IPS-18c (cell line): ENCODE data around the gene RGL2.
A peak's percentile ranks its signal among the peaks of the same experiment; 100 is the strongest.
"Not testable (repeated sequence)": the region's sequence is repeated elsewhere in the genome, so short reads cannot be mapped to it uniquely, and the experiment has no call there.

Experiments used
- H3K4me3 ChIP-seq: 2 replicates; pipeline ENCODE4 v1.7.0; 2013; ENCODE audit warnings: low read depth, mild to moderate bottlenecking, low read length, moderate library complexity; ENCODE audit not compliant: insufficient read depth
- H3K9me3 ChIP-seq: one replicate; pipeline ENCODE4 v1.6.1; 2013; ENCODE audit warnings: mild to moderate bottlenecking, low read length, moderate library complexity; ENCODE audit not compliant: control insufficient read depth, insufficient read depth

RGL2 gene

DNA sequence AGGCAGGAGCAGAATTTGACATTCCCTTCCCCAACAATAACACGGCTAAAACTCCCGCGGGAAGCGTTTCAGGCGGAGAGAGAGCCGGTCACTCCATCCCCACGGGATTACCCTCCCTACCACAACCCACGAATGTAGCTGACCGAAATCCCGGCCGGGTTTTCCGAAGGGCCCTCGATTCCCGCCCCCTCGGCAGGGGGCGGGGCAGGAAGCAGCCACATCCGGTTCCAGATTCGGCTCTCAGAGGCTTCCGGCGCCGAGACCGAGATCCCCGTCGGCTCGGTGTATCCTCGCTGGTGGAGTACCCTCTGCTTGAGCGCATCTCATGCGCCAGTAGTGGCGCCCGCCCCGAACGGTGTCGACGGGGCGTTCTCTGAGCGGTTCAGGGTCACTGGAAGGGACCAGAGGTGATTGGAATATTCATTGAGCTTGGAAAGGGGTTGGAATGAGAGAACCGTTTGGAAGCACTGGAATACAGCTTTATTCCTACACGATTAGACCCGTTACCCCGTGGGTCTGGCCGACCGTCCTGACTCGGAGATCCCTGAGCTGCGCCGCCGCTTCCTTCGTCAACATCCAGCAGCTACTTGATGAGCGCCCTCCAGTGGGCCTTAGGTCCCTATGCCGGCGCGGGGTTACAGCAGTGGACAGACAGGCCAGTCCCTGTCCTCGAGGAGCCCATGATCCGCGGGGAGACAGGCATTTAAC is 649 bp upstream of the RGL2 start:
- Histone ChIP-seq H3K4me3 (peak overlapping the region; percentile 96), H3K9me3 (no peaks in the 10 kb centered on the region)

- Histone ChIP-seq H3K9me3 (no peaks in the 10 kb centered on the region), H3K4me3 (peak overlapping the region; percentile 96)
Measured at GRCh38 chr6:33297956-33298772, 578 bp downstream of the RGL2 start.

- Histone ChIP-seq H3K9me3 (no peaks in the 10 kb centered on the region), H3K4me3 (peak overlapping the region; percentile 63)
Measured at GRCh38 chr6:33297406-33297955, 1.3 kb downstream of the RGL2 start.

DNA sequence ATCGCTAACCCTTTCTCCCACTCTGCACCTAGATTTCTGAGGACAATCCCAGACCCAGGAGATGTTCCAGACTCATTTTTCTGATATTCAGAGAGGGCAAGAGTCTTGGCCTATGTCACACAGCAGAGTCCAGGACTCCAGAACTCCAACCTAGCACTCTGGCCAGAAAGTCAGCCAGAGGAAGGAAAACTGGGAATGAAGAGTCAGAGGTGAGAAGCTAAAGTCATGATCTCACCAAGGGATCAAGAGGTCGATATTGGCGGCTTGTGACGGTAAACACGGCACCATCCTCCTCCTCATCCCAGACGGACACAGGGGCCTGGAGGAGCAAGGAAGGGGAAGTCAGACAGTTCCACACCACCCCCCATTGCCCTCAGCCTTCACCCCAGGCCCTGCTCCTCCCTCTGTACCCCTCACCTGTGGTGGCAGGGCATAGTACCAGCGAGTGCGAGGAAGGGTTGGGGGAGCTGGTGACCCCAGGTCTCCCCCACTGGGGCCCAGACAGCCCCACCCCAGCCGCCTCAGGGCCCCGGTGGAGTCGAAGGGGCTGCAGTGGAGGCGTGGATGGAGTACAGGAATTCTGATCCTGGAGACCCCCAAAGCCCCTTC is 1.8 kb downstream of the RGL2 start:
- no peaks in the 10 kb centered on the region for H3K9me3 ChIP-seq
- H3K4me3 ChIP-seq: peak overlapping the region; percentile 63

- no peaks in the 10 kb centered on the region for H3K9me3 ChIP-seq
- no peak overlapping the region for H3K4me3 ChIP-seq
Measured at GRCh38 chr6:33295621-33296369, 2.9 kb downstream of the RGL2 start.

- Histone ChIP-seq H3K9me3 (no peaks in the 10 kb centered on the region), H3K4me3 (no peak overlapping the region)
Measured at GRCh38 chr6:33294086-33294823, 4.5 kb downstream of the RGL2 start.

- Histone ChIP-seq H3K4me3 (no peak overlapping the region), H3K9me3 (no peaks in the 10 kb centered on the region)
Measured at GRCh38 chr6:33292996-33293682, 5.6 kb downstream of the RGL2 start.

DNA sequence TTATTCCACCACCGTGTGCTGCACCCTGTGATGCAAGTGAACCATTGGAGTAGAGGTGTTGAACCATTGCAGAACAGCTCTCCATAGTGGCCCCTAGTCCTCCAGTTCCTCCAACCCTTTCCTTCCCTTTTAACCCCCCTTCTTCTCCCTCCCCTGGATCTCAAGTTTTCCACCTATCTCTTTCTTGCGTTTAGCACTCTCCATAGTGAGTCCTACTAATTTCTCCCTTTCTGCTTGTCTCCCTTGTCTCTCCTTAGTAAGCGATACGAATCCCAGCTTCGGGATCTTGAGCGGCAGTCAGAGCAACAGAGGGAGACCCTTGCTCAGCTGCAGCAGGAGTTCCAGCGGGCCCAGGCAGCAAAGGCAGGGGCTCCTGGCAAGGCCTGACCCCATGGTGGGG is 8.3 kb downstream of the RGL2 start:
- Histone ChIP-seq H3K4me3 (peak overlapping the region; percentile 82), H3K9me3 (no peaks in the 10 kb centered on the region)

GRCh38 chr6:33289784-33290315 is 8.9 kb downstream of the RGL2 start:
- no peaks in the 10 kb centered on the region for H3K9me3 ChIP-seq

DNA sequence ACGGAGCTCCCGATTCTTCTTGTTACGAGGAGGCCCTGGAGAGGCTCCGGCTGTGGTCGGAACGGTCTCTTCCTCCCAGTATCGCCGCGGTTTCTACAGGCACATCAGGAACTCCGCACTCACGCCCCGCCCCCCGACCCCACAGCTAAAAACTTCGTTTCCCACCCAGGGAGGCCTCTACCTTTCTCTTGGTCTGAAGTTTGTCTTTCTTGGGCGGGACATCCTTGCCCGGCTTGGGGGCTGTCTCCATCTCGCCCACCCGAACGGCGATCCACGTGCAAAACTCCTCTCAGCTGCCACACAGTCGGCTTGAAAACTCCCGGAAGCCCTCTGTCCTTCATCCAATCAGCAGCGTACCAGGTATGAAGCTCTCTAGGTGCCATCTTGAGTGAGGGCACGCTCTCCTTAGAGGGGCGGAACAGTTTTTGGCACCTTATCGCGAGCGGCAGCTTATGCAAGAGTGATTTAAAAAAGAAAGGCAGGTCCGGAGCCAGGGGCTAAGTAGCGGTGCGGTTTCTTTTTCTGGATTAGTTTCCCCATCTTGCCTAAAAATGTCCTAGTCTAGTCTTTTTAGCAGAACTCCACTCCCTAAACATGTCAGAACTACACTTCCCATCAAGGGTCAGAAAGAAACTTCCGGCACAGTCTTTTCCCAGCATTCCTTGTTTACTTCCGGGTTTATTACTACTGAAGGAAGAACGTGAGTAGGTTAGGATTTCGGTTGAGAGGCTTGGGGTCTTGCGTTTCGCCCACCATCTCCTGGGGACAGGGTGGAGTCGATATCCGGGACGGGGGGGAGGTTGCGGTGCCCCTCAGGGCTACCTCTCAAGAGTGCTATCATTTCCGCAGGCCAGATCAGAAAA is 9.6 kb downstream of the RGL2 start, which contains the start of the genes PFDN6 and WDR46:
Gene PFDN6 (plus strand): TSS at position 681 of the 863 bp plus-strand sequence. CDS start 256 bp downstream, outside the sequence.
Gene WDR46 (minus strand): TSS at position 319 of the 863 bp plus-strand sequence. CDS start 69 bp downstream, at position 250.
- Histone ChIP-seq H3K4me3 (peak within 1 kb of the TSS; percentile 82), H3K9me3 (no peaks in the 10 kb centered on the region)

More at GRCh38 chr6:33289784-33290315, 8.9 kb downstream of the RGL2 start:
- peak overlapping the region; percentile 82 for H3K4me3 ChIP-seq

GRCh38 chr6:33288141-33288920 is 10.4 kb downstream of the RGL2 start:
- Histone ChIP-seq H3K4me3 (peak overlapping the region; percentile 82), H3K9me3 (no peaks in the 10 kb centered on the region)

- Histone ChIP-seq H3K9me3 (no peaks in the 10 kb centered on the region), H3K4me3 (no peak overlapping the region)
Measured at GRCh38 chr6:33286946-33287914, 11.5 kb downstream of the RGL2 start.

- not testable (repeated sequence) for H3K9me3 ChIP-seq, H3K4me3 ChIP-seq
Measured at GRCh38 chr6:33285214-33285613, 13.5 kb downstream of the RGL2 start.
